ENCODE results near the gene ADAMTS15.

The ADAMTS15 gene

GRCh38 chr11:130451231-130452019 is 3.0 kb downstream of the ADAMTS15 start:
- TF ChIP-seq CTCF (IDR thresholded peaks at IDR 0.05; ENCODE audit: low read depth, low read length, missing control alignments) = no peak
- H3K4me3 ChIP-seq (replicated peaks; ENCODE audit: low read depth, low read length) = no peak overlapping the region
- DNase-seq (ENCODE audit: extremely low read depth, low read depth) = no peak

GRCh38 chr11:130452176-130452575 is 3.7 kb downstream of the ADAMTS15 start:
- no peak overlapping the region for H3K4me3 ChIP-seq (replicated peaks; ENCODE audit: low read depth, low read length)
- no peak for TF ChIP-seq CTCF (IDR thresholded peaks at IDR 0.05; ENCODE audit: low read depth, low read length, missing control alignments)
- no peak for DNase-seq (ENCODE audit: extremely low read depth, low read depth)

GRCh38 chr11:130452940-130453339 is 4.5 kb downstream of the ADAMTS15 start:
- H3K4me3 ChIP-seq (replicated peaks; ENCODE audit: low read depth, low read length) = no peak overlapping the region
- DNase-seq (ENCODE audit: extremely low read depth, low read depth) = no peak

GRCh38 chr11:130454491-130455252 is 6.2 kb downstream of the ADAMTS15 start:
- no peak for DNase-seq (ENCODE audit: extremely low read depth, low read depth)
- no peak for TF ChIP-seq CTCF (IDR thresholded peaks at IDR 0.05; ENCODE audit: low read depth, low read length, missing control alignments)
- H3K4me3 ChIP-seq (replicated peaks; ENCODE audit: low read depth, low read length) = no peak overlapping the region

More at GRCh38 chr11:130452940-130453339, 4.5 kb downstream of the ADAMTS15 start:
- TF ChIP-seq CTCF (IDR thresholded peaks at IDR 0.05; ENCODE audit: low read depth, low read length, missing control alignments) = no peak

- no peak for DNase-seq (ENCODE audit: extremely low read depth, low read depth)
- no peak overlapping the region for H3K4me3 ChIP-seq (replicated peaks; ENCODE audit: low read depth, low read length)
- TF ChIP-seq CTCF (IDR thresholded peaks at IDR 0.05; ENCODE audit: low read depth, low read length, missing control alignments) = no peak
These were observed 7.2 kb downstream of the ADAMTS15 start for GRCh38 chr11:130455483-130456127.

- TF ChIP-seq CTCF (IDR thresholded peaks at IDR 0.05; ENCODE audit: low read depth, low read length, missing control alignments) = no peak
- H3K4me3 ChIP-seq (replicated peaks; ENCODE audit: low read depth, low read length) = no peak overlapping the region
- no peak for DNase-seq (ENCODE audit: extremely low read depth, low read depth)
These were observed 7.8 kb downstream of the ADAMTS15 start for GRCh38 chr11:130456286-130456685.
